Tibial nerve (tissue), 4 donors: ENCODE data around the gene LTBP2. TPM values are rescaled to one million over a fixed set of nuclear protein-coding genes. Genes with fewer than 3 reads are reported as not detected.

Experiments used
- DNase-seq, 2 donors: peaks; one replicate each; pipeline ENCODE4 v3.0.0-alpha.2; 2019; ENCODE audit warnings: low spot score in 2 of 2
- H3K27ac ChIP-seq, 4 donors: fragments of 200-600 bp; sonication (generic) in 3 of 4; one replicate each; pipeline ENCODE4 v1.5.1; 2017 to 2019; ENCODE audit warnings: mild to moderate bottlenecking in 1 of 4
- H3K27me3 ChIP-seq, 2 donors: fragments of 200-600 bp; sonication (generic) in 1 of 2; one replicate each; pipeline versions ENCODE4 v1.5.1 to v1.6.0; 2017 to 2019
- H3K36me3 ChIP-seq, 3 donors: fragments of 200-600 bp; sonication (generic); one replicate each; pipeline ENCODE4 v1.5.1; 2018 to 2019
- H3K4me1 ChIP-seq, 4 donors: fragments of 200-600 bp; sonication (generic) in 3 of 4; one replicate each; pipeline ENCODE4 v1.5.1; 2017 to 2019
- H3K4me3 ChIP-seq, 4 donors: fragments of 200-600 bp; sonication (generic) in 3 of 4; one replicate each; pipeline ENCODE4 v1.5.1; 2017 to 2019; ENCODE audit warnings: mild to moderate bottlenecking in 1 of 4, moderate library complexity in 1 of 4
- H3K9me3 ChIP-seq, 4 donors: fragments of 200-600 bp; sonication (generic) in 3 of 4; one replicate each; pipeline ENCODE4 v1.5.1; 2017 to 2019
- CTCF ChIP-seq, 5 experiments: fragments of 200-600 bp in 3 of 5; fragments of 450-650 bp in 2 of 5; sonication (generic) in 3 of 5; IDR thresholded peaks; one replicate each; pipeline ENCODE4 v1.5.1; 2016 to 2019; ENCODE audit warnings: antibody characterized with exemption in 5 of 5, mild to moderate bottlenecking in 3 of 5, moderate library complexity in 2 of 5
- EP300 ChIP-seq, 2 donors: sonication (generic); formaldehyde crosslinking; IDR thresholded peaks; one replicate each; pipeline ENCODE4 v1.6.1; 2017; ENCODE audit warnings: antibody characterized with exemption in 2 of 2, mild to moderate bottlenecking in 1 of 2
- POLR2A ChIP-seq, 2 donors: fragments of 450-650 bp; IDR thresholded peaks; one replicate each; pipeline ENCODE4 v1.6.1; 2017; ENCODE audit warnings: antibody characterized with exemption in 2 of 2, mild to moderate bottlenecking in 2 of 2, moderate library complexity in 2 of 2
- WGBS, 2 donors: methylation state at CpG; one replicate each; pipeline ENCODE4 v1.1.5; 2018; 5-methylcytosine and 5-hydroxymethylcytosine counted together
- total RNA-seq, 4 donors: library from RNA; depleted of rRNA; stranded (reverse); fragments of >200 nt; gene quantifications; one replicate each; pipeline ENCODE4 v1.1.0, GENCODE V29; 2016

Gene LTBP2
- total RNA-seq, 4 donors from 2014 or later, result 67.1 to 276 (median 134) TPM

- TF ChIP-seq CTCF (IDR thresholded peaks at IDR 0.05) (no peak), POLR2A (IDR thresholded peaks at IDR 0.05) (no peak), EP300 (IDR thresholded peaks at IDR 0.05) (no peak)
- WGBS, 2 donors, result 90 to 100% methylated on average over 1 of the region's 1 CpG
- H3K27ac ChIP-seq, result no peak overlapping the region
Observed at GRCh38 chr14:74650927-74651686, 39.1 kb upstream of the LTBP2 start.

GRCh38 chr14:74649673-74650072, 37.6 kb upstream of the LTBP2 start:
- no peak for DNase-seq
- no peak overlapping the region for H3K4me3 ChIP-seq
- WGBS, 2 donors, result 65 to 76% methylated on average over 2 of the region's 2 CpGs
- H3K4me1 ChIP-seq, result peaks cover 0 to 64% (median 3%) of the 10 kb centered on the region in 4 donors
- no peaks in the 10 kb centered on the region for H3K27me3 ChIP-seq
- no peak for TF ChIP-seq CTCF (IDR thresholded peaks at IDR 0.05)
- TF ChIP-seq POLR2A (IDR thresholded peaks at IDR 0.05), result no peak
- TF ChIP-seq EP300 (IDR thresholded peaks at IDR 0.05), result no peak
- H3K36me3 ChIP-seq, result no peaks in the 10 kb centered on the region
- no peaks in the 10 kb centered on the region for H3K9me3 ChIP-seq
- no peak overlapping the region for H3K27ac ChIP-seq

More at GRCh38 chr14:74650927-74651686, 39.1 kb upstream of the LTBP2 start:
- H3K9me3 ChIP-seq, result no peaks in the 10 kb centered on the region
- DNase-seq, result no peak
- H3K36me3 ChIP-seq, result no peaks in the 10 kb centered on the region
- H3K4me1 ChIP-seq, result peaks cover 0 to 78% (median 8%) of the 10 kb centered on the region in 4 donors
- no peak overlapping the region for H3K4me3 ChIP-seq
- no peaks in the 10 kb centered on the region for H3K27me3 ChIP-seq

- TF ChIP-seq CTCF (IDR thresholded peaks at IDR 0.05), result no peak
- no peak for TF ChIP-seq EP300 (IDR thresholded peaks at IDR 0.05)
- TF ChIP-seq POLR2A (IDR thresholded peaks at IDR 0.05), result no peak
- peaks cover 0 to 63% (median 3%) of the 10 kb centered on the region in 4 donors for H3K4me1 ChIP-seq
- no peaks in the 10 kb centered on the region for H3K27me3 ChIP-seq
- DNase-seq, result no peak
- no peak overlapping the region for H3K27ac ChIP-seq
- WGBS, 2 donors, result 80 to 85% methylated on average over 7 of the region's 7 CpGs
- no peak overlapping the region for H3K4me3 ChIP-seq
- H3K9me3 ChIP-seq, result no peaks in the 10 kb centered on the region
- H3K36me3 ChIP-seq, result no peaks in the 10 kb centered on the region
Observed at GRCh38 chr14:74649167-74649566, 37.1 kb upstream of the LTBP2 start.

GRCh38 chr14:74648601-74649000, 36.6 kb upstream of the LTBP2 start:
- peaks cover 0 to 59% (median 3%) of the 10 kb centered on the region in 4 donors for H3K4me1 ChIP-seq
- no peaks in the 10 kb centered on the region for H3K36me3 ChIP-seq
- no peak overlapping the region for H3K4me3 ChIP-seq
- no peak overlapping the region for H3K27ac ChIP-seq
- TF ChIP-seq POLR2A (IDR thresholded peaks at IDR 0.05) (no peak), EP300 (IDR thresholded peaks at IDR 0.05) (no peak), CTCF (IDR thresholded peaks at IDR 0.05) (no peak)
- H3K27me3 ChIP-seq, result no peaks in the 10 kb centered on the region
- 69 to 73% methylated on average over 7 of the region's 7 CpGs for WGBS, 2 donors
- no peaks in the 10 kb centered on the region for H3K9me3 ChIP-seq
- no peak for DNase-seq

GRCh38 chr14:74647678-74648461, 35.8 kb upstream of the LTBP2 start:
- no peaks in the 10 kb centered on the region for H3K27me3 ChIP-seq
- H3K4me3 ChIP-seq, result no peak overlapping the region
- 18 to 19% methylated on average over 6 to 7 of the region's 7 CpGs for WGBS, 2 donors
- no peak for TF ChIP-seq CTCF (IDR thresholded peaks at IDR 0.05)
- no peak for TF ChIP-seq POLR2A (IDR thresholded peaks at IDR 0.05)
- no peak for TF ChIP-seq EP300 (IDR thresholded peaks at IDR 0.05)
- no peaks in the 10 kb centered on the region for H3K36me3 ChIP-seq
- H3K4me1 ChIP-seq, result peaks cover 0 to 53% (median 3%) of the 10 kb centered on the region in 4 donors
- H3K27ac ChIP-seq, result no peak overlapping the region
- no peak for DNase-seq
- no peaks in the 10 kb centered on the region for H3K9me3 ChIP-seq
